ENCODE measurements around the gene VIPAS39. TPM values are rescaled to one million over a fixed set of nuclear protein-coding genes. Genes with fewer than 3 reads are reported as not detected.

VIPAS39 gene
- total RNA-seq, 1 donor from 2014 or later, result 28.7 TPM

GRCh38 chr14:77400216-77400615, 57.2 kb downstream of the VIPAS39 start:
- Mint-ChIP-seq H3K27me3 (ENCODE audit: unreplicated experiment) (peaks cover under 1% of the 10 kb centered on the region), H3K36me3 (ENCODE audit: low read depth, unreplicated experiment) (no peaks in the 10 kb centered on the region), H3K4me1 (ENCODE audit: unreplicated experiment) (no peaks in the 10 kb centered on the region), H3K27ac (ENCODE audit: unreplicated experiment) (no peak overlapping the region), H3K9me3 (ENCODE audit: unreplicated experiment) (no peaks in the 10 kb centered on the region), H3K4me3 (ENCODE audit: unreplicated experiment) (no peak overlapping the region)
- TF ChIP-seq CTCF (IDR thresholded peaks at IDR 0.05; ENCODE audit: unreplicated experiment), result no peak
- no peak for DNase-seq (ENCODE audit: low spot score)

- no peak overlapping the region for H3K27ac Mint-ChIP-seq (ENCODE audit: unreplicated experiment)
- TF ChIP-seq CTCF (IDR thresholded peaks at IDR 0.05; ENCODE audit: unreplicated experiment), result no peak
- H3K36me3 Mint-ChIP-seq (ENCODE audit: low read depth, unreplicated experiment), result no peaks in the 10 kb centered on the region
- DNase-seq (ENCODE audit: low spot score), result no peak
- H3K4me3 Mint-ChIP-seq (ENCODE audit: unreplicated experiment), result no peak overlapping the region
- no peaks in the 10 kb centered on the region for H3K4me1 Mint-ChIP-seq (ENCODE audit: unreplicated experiment)
- H3K27me3 Mint-ChIP-seq (ENCODE audit: unreplicated experiment), result peaks cover 2% of the 10 kb centered on the region
- H3K9me3 Mint-ChIP-seq (ENCODE audit: unreplicated experiment), result no peaks in the 10 kb centered on the region
These were observed 67.2 kb downstream of the VIPAS39 start for GRCh38 chr14:77390188-77390587.

- TF ChIP-seq CTCF (IDR thresholded peaks at IDR 0.05; ENCODE audit: unreplicated experiment), result no peak
- H3K27ac Mint-ChIP-seq (ENCODE audit: unreplicated experiment), result no peak overlapping the region
- DNase-seq (ENCODE audit: low spot score), result no peak
- H3K36me3 Mint-ChIP-seq (ENCODE audit: low read depth, unreplicated experiment), result no peaks in the 10 kb centered on the region
- no peaks in the 10 kb centered on the region for H3K9me3 Mint-ChIP-seq (ENCODE audit: unreplicated experiment)
- H3K27me3 Mint-ChIP-seq (ENCODE audit: unreplicated experiment), result peaks cover 5% of the 10 kb centered on the region
- peaks cover 12% of the 10 kb centered on the region for H3K4me1 Mint-ChIP-seq (ENCODE audit: unreplicated experiment)
- no peak overlapping the region for H3K4me3 Mint-ChIP-seq (ENCODE audit: unreplicated experiment)
These were observed 78.7 kb downstream of the VIPAS39 start for GRCh38 chr14:77378701-77379100.

GRCh38 chr14:77377502-77377844, 79.9 kb downstream of the VIPAS39 start:
- Mint-ChIP-seq H3K36me3 (ENCODE audit: low read depth, unreplicated experiment) (no peaks in the 10 kb centered on the region), H3K9me3 (ENCODE audit: unreplicated experiment) (no peaks in the 10 kb centered on the region), H3K4me1 (ENCODE audit: unreplicated experiment) (peaks cover 12% of the 10 kb centered on the region), H3K4me3 (ENCODE audit: unreplicated experiment) (no peak overlapping the region), H3K27me3 (ENCODE audit: unreplicated experiment) (peaks cover 5% of the 10 kb centered on the region), H3K27ac (ENCODE audit: unreplicated experiment) (no peak overlapping the region)
- no peak for TF ChIP-seq CTCF (IDR thresholded peaks at IDR 0.05; ENCODE audit: unreplicated experiment)
- no peak for DNase-seq (ENCODE audit: low spot score)

GRCh38 chr14:77376771-77377501, 80.5 kb downstream of the VIPAS39 start, which contains the start of the genes SAMD15 and TMED8:
TSS of gene SAMD15 (plus strand) at chr14:77377379. CDS start at chr14:77377419, 40 bp downstream.
TSS of gene TMED8 (minus strand) at chr14:77377094. CDS start at chr14:77377053, 41 bp downstream.
- Mint-ChIP-seq H3K4me1 (ENCODE audit: unreplicated experiment) (peaks cover 12% of the 10 kb centered on the region), H3K4me3 (ENCODE audit: unreplicated experiment) (peak within 1 kb of the TSS; percentile 89), H3K36me3 (ENCODE audit: low read depth, unreplicated experiment) (no peaks in the 10 kb centered on the region), H3K27ac (ENCODE audit: unreplicated experiment) (peak within 1 kb of the TSS; percentile 85), H3K9me3 (ENCODE audit: unreplicated experiment) (no peaks in the 10 kb centered on the region), H3K27me3 (ENCODE audit: unreplicated experiment) (peaks cover 5% of the 10 kb centered on the region)
- DNase-seq (ENCODE audit: low spot score), result peak; percentile 92
- TF ChIP-seq CTCF (IDR thresholded peaks at IDR 0.05; ENCODE audit: unreplicated experiment), result no peak

Data from endothelial cell (in vitro differentiated cells).